A549 (cell line): Measurements from ENCODE around the gene TOM1L2.

Experiments
- CEBPB ChIP-seq, 2 experiments: fragments of >200 bp in 1 of 2; sonication (Bioruptor Twin) in 1 of 2; formaldehyde crosslinking in 1 of 2; IDR thresholded peaks; 2 replicates each; pipeline ENCODE4 v1.6.1; 2012 to 2016
- CHD2 ChIP-seq: fragments of 150-350 bp; IDR thresholded peaks from 2 replicates; pipeline ENCODE4 v1.6.1; 2014; ENCODE audit warnings: low read length; ENCODE audit not compliant: partially characterized antibody
- MAFK ChIP-seq: fragments of 450-650 bp; IDR thresholded peaks from 2 replicates; pipeline ENCODE4 v1.6.1; 2014; ENCODE audit not compliant: partially characterized antibody
- NPAS2 ChIP-seq: fragments of 250-450 bp; sonication (Bioruptor Pico); IDR thresholded peaks from 2 replicates; pipeline ENCODE4 v1.8.0; 2022; ENCODE audit warnings: mild to moderate bottlenecking, moderate library complexity, borderline replicate concordance
- PHF8 ChIP-seq: fragments of 200-600 bp; sonication (generic); IDR thresholded peaks from 2 replicates; pipeline ENCODE4 v1.6.1; 2016; ENCODE audit warnings: low read depth, mild to moderate bottlenecking, antibody characterized with exemption, moderate library complexity, borderline replicate concordance
- TP53 ChIP-seq: fragments of 250-450 bp; sonication (Bioruptor Pico); IDR thresholded peaks from 2 replicates; pipeline ENCODE4 v1.5.0; 2021; ENCODE audit warnings: mild to moderate bottlenecking, moderate library complexity
- TF ChIP-seq, protein P1 (sequence below): fragments of >200 bp; sonication (Bioruptor Twin); formaldehyde crosslinking; IDR thresholded peaks from 3 replicates; pipeline ENCODE4 v1.5.1; 2016
- TF ChIP-seq, protein P2 (sequence below): IDR thresholded peaks from 2 replicates; pipeline ENCODE4 v1.6.1; 2012
- TF ChIP-seq, protein P3 (sequence below): fragments of 250-450 bp; sonication (Bioruptor Pico); IDR thresholded peaks from 2 replicates; pipeline ENCODE4 v1.5.0; 2021; ENCODE audit warnings: mild to moderate bottlenecking, moderate library complexity, borderline replicate concordance
- TF ChIP-seq, protein P4 (sequence below): fragments of 250-450 bp; sonication (Bioruptor Pico); IDR thresholded peaks from 2 replicates; pipeline ENCODE4 v1.5.0; 2020; ENCODE audit warnings: low read depth, mild to moderate bottlenecking, moderate library complexity

DNA sequence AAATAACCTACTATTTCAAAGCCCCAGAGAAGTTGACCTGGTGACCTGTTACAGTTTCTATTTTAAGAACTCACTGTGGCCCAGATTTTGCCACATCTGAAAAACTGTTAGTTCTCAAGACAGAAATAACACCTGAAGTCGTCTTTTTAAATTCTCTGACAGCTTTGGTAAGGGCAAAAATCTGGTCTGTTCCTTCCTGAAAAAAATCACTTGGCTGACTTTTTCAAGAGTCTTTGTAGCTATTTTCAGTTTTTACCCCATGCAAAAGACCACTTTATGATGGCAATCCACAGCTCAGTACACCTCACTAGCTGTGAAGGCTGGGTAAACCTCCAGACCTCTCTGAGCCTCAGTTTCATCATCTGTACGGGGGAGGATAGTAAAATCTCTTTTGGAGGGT, 74.8 kb downstream of the TOM1L2 start:
- TF ChIP-seq, protein P1, sequence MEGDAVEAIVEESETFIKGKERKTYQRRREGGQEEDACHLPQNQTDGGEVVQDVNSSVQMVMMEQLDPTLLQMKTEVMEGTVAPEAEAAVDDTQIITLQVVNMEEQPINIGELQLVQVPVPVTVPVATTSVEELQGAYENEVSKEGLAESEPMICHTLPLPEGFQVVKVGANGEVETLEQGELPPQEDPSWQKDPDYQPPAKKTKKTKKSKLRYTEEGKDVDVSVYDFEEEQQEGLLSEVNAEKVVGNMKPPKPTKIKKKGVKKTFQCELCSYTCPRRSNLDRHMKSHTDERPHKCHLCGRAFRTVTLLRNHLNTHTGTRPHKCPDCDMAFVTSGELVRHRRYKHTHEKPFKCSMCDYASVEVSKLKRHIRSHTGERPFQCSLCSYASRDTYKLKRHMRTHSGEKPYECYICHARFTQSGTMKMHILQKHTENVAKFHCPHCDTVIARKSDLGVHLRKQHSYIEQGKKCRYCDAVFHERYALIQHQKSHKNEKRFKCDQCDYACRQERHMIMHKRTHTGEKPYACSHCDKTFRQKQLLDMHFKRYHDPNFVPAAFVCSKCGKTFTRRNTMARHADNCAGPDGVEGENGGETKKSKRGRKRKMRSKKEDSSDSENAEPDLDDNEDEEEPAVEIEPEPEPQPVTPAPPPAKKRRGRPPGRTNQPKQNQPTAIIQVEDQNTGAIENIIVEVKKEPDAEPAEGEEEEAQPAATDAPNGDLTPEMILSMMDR = no peak
- TF ChIP-seq, protein P2, sequence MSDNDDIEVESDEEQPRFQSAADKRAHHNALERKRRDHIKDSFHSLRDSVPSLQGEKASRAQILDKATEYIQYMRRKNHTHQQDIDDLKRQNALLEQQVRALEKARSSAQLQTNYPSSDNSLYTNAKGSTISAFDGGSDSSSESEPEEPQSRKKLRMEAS = no peak
- TF ChIP-seq, protein P3, sequence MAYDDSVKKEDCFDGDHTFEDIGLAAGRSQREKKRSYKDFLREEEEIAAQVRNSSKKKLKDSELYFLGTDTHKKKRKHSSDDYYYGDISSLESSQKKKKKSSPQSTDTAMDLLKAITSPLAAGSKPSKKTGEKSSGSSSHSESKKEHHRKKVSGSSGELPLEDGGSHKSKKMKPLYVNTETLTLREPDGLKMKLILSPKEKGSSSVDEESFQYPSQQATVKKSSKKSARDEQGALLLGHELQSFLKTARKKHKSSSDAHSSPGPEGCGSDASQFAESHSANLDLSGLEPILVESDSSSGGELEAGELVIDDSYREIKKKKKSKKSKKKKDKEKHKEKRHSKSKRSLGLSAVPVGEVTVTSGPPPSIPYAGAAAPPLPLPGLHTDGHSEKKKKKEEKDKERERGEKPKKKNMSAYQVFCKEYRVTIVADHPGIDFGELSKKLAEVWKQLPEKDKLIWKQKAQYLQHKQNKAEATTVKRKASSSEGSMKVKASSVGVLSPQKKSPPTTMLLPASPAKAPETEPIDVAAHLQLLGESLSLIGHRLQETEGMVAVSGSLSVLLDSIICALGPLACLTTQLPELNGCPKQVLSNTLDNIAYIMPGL = no peak
- TF ChIP-seq MAFK = no peak
- no peak for TF ChIP-seq TP53 (CRISPR knock-in tag)
- no peak for TF ChIP-seq NPAS2
- no peak for TF ChIP-seq CHD2
- no peak for TF ChIP-seq PHF8
- TF ChIP-seq, protein P4, sequence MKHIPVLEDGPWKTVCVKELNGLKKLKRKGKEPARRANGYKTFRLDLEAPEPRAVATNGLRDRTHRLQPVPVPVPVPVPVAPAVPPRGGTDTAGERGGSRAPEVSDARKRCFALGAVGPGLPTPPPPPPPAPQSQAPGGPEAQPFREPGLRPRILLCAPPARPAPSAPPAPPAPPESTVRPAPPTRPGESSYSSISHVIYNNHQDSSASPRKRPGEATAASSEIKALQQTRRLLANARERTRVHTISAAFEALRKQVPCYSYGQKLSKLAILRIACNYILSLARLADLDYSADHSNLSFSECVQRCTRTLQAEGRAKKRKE (CRISPR knock-in tag) = no peak
- TF ChIP-seq CEBPB (IDR thresholded peaks at IDR 0.05) = no peak
